Renal cortex interstitium (tissue), 3 donors: ENCODE measurements around the gene GHRL. TPM values are rescaled to one million over a fixed set of nuclear protein-coding genes. Genes with fewer than 3 reads are reported as not detected.

Experiments used
- polyA plus RNA-seq, 3 donors: library from polyadenylated mRNA; unstranded; fragments of 120-200 nt; gene quantifications; one replicate each; pipeline ENCODE4 v1.2.1, GENCODE V29; 2013; ENCODE audit not compliant: insufficient read length in 3 of 3

The GHRL gene
- polyA plus RNA-seq, 3 donors = 2.1 to 3.2 (median 2.8) TPM

Other genes starting within 250 kb of the GHRL start
- gene FANCD2OS, start 184.7 kb downstream of the GHRL start, polyA plus RNA-seq = under 1 TPM in 1 of 3 donors, not detected in 2; 0.47 TPM
- gene BRK1, start 177.3 kb downstream of the GHRL start, polyA plus RNA-seq = 100 to 1,000 TPM; 178 to 213 (median 211) TPM
- gene VHL, start 151.2 kb downstream of the GHRL start, polyA plus RNA-seq = 10 to 100 TPM; 80.2 to 86.3 (median 85.1) TPM
- under 1 TPM; 0.61 to 0.76 (median 0.70) TPM for gene IRAK2, start 128.0 kb downstream of the GHRL start, polyA plus RNA-seq
- gene TATDN2, start 44.5 kb downstream of the GHRL start, polyA plus RNA-seq = 10 to 100 TPM; 32.2 to 35.8 (median 35.4) TPM
- gene SEC13, start 28.2 kb upstream of the GHRL start, polyA plus RNA-seq = 100 to 1,000 TPM; 106 to 131 (median 128) TPM
- gene ATP2B2, start 212.6 kb upstream of the GHRL start, polyA plus RNA-seq = 1 to 10 TPM in 1 of 3 donors, under 1 TPM in 2; 0.47 to 1.2 (median 0.58) TPM